HL-60 (cell line): ENCODE results near the gene SYT6.

Source experiments
- GABPA ChIP-seq: IDR thresholded peaks from 2 replicates; pipeline ENCODE4 v1.6.1; 2012; ENCODE audit warnings: low read depth
- POLR2AphosphoS5 ChIP-seq: IDR thresholded peaks from 2 replicates; pipeline ENCODE4 v1.6.1; 2012; ENCODE audit warnings: low read depth
- SPI1 ChIP-seq: IDR thresholded peaks from 2 replicates; pipeline ENCODE4 v1.6.1; 2012; ENCODE audit warnings: low read depth, mild to moderate bottlenecking, borderline replicate concordance
- TF ChIP-seq, protein P1 (sequence below): IDR thresholded peaks from one replicate; pipeline ENCODE4 v1.5.1; 2011; ENCODE audit warnings: low read length, control low read depth, inconsistent platforms; ENCODE audit not compliant: insufficient read depth
- TF ChIP-seq, protein P2 (sequence below): IDR thresholded peaks from 2 replicates; pipeline ENCODE4 v1.6.1; 2012; ENCODE audit warnings: low read depth; ENCODE audit not compliant: insufficient replicate concordance

DNA sequence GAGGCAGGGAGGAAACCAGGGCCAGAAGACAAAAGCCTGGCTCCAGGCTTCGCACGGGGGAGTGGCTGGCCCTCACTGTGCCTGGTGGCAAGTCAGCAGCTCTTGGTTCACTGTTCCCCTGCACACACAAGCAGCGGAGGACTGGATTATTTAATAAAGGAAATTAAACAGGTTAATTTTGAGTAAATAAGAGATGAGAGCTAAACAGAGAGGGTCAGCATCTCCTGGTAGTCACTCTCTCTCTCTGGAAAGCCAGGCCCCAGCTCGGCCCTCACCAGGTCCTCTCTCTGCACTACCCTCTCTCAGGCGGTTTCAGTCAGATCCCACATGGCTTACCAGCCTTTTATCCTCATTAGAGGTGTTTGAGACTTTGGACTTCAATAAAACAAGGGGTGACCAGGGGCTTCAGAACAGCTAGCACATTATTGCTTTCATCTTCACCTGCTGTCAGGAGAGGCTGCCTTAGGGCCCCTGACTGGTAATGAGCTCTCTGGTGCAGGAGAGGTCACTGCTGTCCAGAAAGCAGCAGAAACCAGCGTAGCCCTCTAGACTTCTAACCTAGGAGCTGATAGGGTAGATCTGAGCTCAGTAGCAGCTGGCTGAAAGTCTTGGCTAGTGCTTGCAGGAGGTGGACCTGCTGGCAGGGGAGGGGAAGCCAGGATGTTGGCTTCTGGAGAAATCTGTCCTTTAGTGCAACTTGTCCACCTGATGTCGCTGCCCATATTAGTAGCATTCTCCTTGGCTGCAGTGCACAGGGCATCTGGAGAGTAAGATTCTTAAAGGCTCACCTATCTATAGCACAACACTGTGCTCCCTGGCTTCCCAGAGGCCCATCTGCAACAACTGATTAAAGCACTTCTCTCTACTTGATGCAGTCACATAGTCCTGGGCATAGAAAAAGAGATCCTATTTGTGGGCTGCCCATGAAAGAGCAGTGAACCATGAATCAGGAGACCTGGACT is 45.9 kb downstream of the SYT6 start:
- TF ChIP-seq, protein P1, sequence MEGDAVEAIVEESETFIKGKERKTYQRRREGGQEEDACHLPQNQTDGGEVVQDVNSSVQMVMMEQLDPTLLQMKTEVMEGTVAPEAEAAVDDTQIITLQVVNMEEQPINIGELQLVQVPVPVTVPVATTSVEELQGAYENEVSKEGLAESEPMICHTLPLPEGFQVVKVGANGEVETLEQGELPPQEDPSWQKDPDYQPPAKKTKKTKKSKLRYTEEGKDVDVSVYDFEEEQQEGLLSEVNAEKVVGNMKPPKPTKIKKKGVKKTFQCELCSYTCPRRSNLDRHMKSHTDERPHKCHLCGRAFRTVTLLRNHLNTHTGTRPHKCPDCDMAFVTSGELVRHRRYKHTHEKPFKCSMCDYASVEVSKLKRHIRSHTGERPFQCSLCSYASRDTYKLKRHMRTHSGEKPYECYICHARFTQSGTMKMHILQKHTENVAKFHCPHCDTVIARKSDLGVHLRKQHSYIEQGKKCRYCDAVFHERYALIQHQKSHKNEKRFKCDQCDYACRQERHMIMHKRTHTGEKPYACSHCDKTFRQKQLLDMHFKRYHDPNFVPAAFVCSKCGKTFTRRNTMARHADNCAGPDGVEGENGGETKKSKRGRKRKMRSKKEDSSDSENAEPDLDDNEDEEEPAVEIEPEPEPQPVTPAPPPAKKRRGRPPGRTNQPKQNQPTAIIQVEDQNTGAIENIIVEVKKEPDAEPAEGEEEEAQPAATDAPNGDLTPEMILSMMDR = no peak
- TF ChIP-seq GABPA (no peak), SPI1 (no peak), POLR2AphosphoS5 (no peak)
- TF ChIP-seq, protein P2, sequence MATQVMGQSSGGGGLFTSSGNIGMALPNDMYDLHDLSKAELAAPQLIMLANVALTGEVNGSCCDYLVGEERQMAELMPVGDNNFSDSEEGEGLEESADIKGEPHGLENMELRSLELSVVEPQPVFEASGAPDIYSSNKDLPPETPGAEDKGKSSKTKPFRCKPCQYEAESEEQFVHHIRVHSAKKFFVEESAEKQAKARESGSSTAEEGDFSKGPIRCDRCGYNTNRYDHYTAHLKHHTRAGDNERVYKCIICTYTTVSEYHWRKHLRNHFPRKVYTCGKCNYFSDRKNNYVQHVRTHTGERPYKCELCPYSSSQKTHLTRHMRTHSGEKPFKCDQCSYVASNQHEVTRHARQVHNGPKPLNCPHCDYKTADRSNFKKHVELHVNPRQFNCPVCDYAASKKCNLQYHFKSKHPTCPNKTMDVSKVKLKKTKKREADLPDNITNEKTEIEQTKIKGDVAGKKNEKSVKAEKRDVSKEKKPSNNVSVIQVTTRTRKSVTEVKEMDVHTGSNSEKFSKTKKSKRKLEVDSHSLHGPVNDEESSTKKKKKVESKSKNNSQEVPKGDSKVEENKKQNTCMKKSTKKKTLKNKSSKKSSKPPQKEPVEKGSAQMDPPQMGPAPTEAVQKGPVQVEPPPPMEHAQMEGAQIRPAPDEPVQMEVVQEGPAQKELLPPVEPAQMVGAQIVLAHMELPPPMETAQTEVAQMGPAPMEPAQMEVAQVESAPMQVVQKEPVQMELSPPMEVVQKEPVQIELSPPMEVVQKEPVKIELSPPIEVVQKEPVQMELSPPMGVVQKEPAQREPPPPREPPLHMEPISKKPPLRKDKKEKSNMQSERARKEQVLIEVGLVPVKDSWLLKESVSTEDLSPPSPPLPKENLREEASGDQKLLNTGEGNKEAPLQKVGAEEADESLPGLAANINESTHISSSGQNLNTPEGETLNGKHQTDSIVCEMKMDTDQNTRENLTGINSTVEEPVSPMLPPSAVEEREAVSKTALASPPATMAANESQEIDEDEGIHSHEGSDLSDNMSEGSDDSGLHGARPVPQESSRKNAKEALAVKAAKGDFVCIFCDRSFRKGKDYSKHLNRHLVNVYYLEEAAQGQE = no peak
